K562 (cell line): Measurements from ENCODE around the gene TMEM164. TPM values are rescaled to one million over a fixed set of nuclear protein-coding genes. Genes with fewer than 3 reads are reported as not detected.

ENCODE experiments used
- ADNP ChIP-seq: fragments of 200-800 bp; sonication (Bioruptor generic); IDR thresholded peaks from 2 replicates; pipeline ENCODE4 v1.6.1; 2016; ENCODE audit warnings: missing genetic modification characterization, missing compliant biosample characterization
- BHLHE40 ChIP-seq: IDR thresholded peaks from 2 replicates; pipeline ENCODE4 v1.6.1; 2011; ENCODE audit warnings: low read length, improper control_type of control experiment
- CREBBP ChIP-seq: IDR thresholded peaks from one replicate; pipeline ENCODE4 v1.6.1; 2012; ENCODE audit warnings: low read depth, mild to moderate bottlenecking, control low read depth, inconsistent platforms, low read length
- GTF2A2 ChIP-seq: IDR thresholded peaks from 2 replicates; pipeline ENCODE4 v1.6.1; 2016; ENCODE audit warnings: mild to moderate bottlenecking, missing genetic modification characterization, missing compliant biosample characterization
- GTF3C2 ChIP-seq: IDR thresholded peaks from 3 replicates; pipeline ENCODE4 v1.6.1; 2011; ENCODE audit warnings: borderline replicate concordance, mild to moderate bottlenecking, moderate library complexity; ENCODE audit not compliant: insufficient read length; ENCODE audit errors: extremely low read depth
- HNRNPK ChIP-seq: fragments of 200-400 bp; formaldehyde crosslinking; IDR thresholded peaks from one replicate; pipeline ENCODE4 v1.6.1; 2018; ENCODE audit warnings: mild to moderate bottlenecking, low read depth, low read length; ENCODE audit not compliant: poor library complexity, severe bottlenecking
- KLF6 ChIP-seq: fragments of 250-450 bp; sonication (Bioruptor Pico); IDR thresholded peaks from 2 replicates; pipeline ENCODE4 v1.4.0; 2020; ENCODE audit warnings: mild to moderate bottlenecking, moderate library complexity, borderline replicate concordance
- MAX ChIP-seq: sonication (generic); formaldehyde crosslinking; IDR thresholded peaks from 2 replicates; pipeline ENCODE4 v1.9.0; 2022; ENCODE audit warnings: mild to moderate bottlenecking, missing genetic modification reagents
- MEF2D ChIP-seq: conservative IDR thresholded peaks from 2 replicates; pipeline ENCODE4 v1.6.1; 2016; ENCODE audit warnings: low read depth, missing genetic modification characterization, missing compliant biosample characterization
- NCOR1 ChIP-seq: fragments of 450-650 bp; IDR thresholded peaks from 2 replicates; pipeline ENCODE4 v1.6.1; 2016; ENCODE audit warnings: mild to moderate bottlenecking, moderate library complexity
- PHF20 ChIP-seq: fragments of 450-650 bp; IDR thresholded peaks from 2 replicates; pipeline ENCODE4 v1.6.1; 2018; ENCODE audit not compliant: partially characterized antibody
- SMARCA5 ChIP-seq: fragments of 450-650 bp; IDR thresholded peaks from 2 replicates; pipeline ENCODE4 v1.6.1; 2016
- TAF1 ChIP-seq: IDR thresholded peaks from 2 replicates; pipeline ENCODE4 v1.6.1; 2011; ENCODE audit warnings: mild to moderate bottlenecking, low read length, moderate library complexity; ENCODE audit not compliant: insufficient read depth, control insufficient read depth, severe bottlenecking; ENCODE audit errors: extremely low read depth
- ZNF639 ChIP-seq, 2 experiments: fragments of 200-800 bp in 1 of 2; sonication (Bioruptor generic) in 1 of 2; sonication (generic) in 1 of 2; formaldehyde crosslinking in 1 of 2; IDR thresholded peaks in 1 of 2; conservative IDR thresholded peaks in 1 of 2; 2 replicates each; pipeline versions ENCODE4 v1.5.0 to v1.6.1; 2016 to 2020; ENCODE audit warnings: missing compliant biosample characterization in 1 of 2, missing genetic modification characterization in 1 of 2, missing genetic modification reagents in 1 of 2
- polyA plus RNA-seq, 8 experiments: library from polyadenylated mRNA; depleted of rRNA in 4 of 8; stranded (reverse) in 5 of 8; unstranded in 3 of 8; fragments of >200 nt; fragmentation: Nextera tagmentation in 2 of 8; fragmentation: Illumina TruSeq in 1 of 8; extraction: Ambion mirVana in 2 of 8; extraction: Trizol in 1 of 8; gene quantifications; 2 replicates each; pipeline versions ENCODE4 v1.2.1 to v1.2.3, GENCODE V29; 2011 to 2014; ENCODE audit warnings: inconsistent platforms in 1 of 8, missing spikeins in 1 of 8
- total RNA-seq, 7 experiments: library from RNA; depleted of rRNA in 6 of 7; stranded (reverse); fragments of >200 nt in 6 of 7; fragmentation: Illumina TruSeq in 2 of 7; extraction: Trizol in 2 of 7; gene quantifications; 2 replicates each; pipeline versions ENCODE4 v1.2.1 to v1.2.3, GENCODE V29; 2011 to 2021; ENCODE audit warnings: low replicate concordance in 1 of 7
- TF ChIP-seq, protein P1 (sequence below): fragments of 450-650 bp; IDR thresholded peaks from 2 replicates; pipeline ENCODE4 v1.7.1; 2018; ENCODE audit warnings: mild to moderate bottlenecking, low read depth; ENCODE audit not compliant: partially characterized antibody
- TF ChIP-seq, protein P2 (sequence below): fragments of 450-650 bp; formaldehyde crosslinking; IDR thresholded peaks from 2 replicates; pipeline ENCODE4 v1.4.0; 2022; ENCODE audit warnings: missing genetic modification characterization

TMEM164 gene
- total and polyA plus RNA-seq, 9 of the 15 experiments (the other 6 are each of a cell fraction or from before 2014, with no cell fraction given), result 2.4 to 57.3 (median 23.1) TPM

DNA sequence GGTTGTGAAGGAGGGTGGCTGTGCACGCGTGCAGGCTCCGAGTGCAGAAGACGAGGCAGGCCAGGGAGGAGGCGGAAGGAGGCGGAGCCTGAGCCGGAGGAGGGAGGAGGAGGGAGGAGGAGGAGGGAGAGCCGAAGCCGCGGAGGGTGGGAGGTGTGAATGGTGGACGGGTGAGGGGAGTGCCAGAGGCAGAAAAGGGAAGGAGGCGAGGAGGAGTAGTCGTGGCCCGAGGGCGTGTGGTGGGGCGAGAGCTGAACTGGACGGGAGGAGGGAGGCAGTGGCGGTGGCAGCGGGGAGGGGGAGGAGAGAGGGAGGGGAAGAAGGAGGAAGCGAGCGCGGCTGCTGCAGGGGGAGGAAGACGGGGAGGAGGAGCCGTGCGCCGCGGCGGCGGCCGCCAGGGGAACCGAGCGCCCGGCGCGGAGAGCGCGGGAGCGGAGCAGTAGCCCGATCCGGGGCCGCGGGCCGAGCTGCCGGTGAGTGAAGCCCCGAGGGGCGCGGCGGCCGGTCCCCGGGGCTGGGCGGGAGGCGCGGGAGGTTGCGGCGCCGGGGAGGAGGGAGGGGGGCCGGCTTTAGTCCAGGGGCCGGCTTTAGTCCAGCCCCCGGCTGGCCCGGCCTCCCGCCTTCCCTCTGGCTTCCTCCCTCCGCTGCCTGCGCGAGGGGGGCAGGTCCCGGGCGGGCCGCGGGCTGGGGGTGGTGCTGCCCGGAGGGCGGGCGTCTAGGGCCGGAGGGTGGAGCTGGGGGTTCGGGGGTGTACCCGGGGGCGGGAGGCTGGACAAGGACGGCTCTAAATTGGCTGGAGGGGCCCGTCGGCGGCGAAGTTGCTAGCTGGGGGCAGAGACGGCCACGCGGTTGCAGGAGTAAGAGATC lies at the start of gene TMEM164 (continued):
- peak in 1 of 2 experiments; percentile 94; a peak in 2 of 4 replicates for TF ChIP-seq ZNF639 (CRISPR knock-in tag; conservative IDR thresholded peaks at IDR 0.05 in 1 of 2, IDR thresholded peaks at IDR 0.05 in 1 of 2)
- no peak for TF ChIP-seq CREBBP
- TF ChIP-seq ADNP (tag), result no peak
- peak; percentile 50 for TF ChIP-seq NCOR1
- no peak for TF ChIP-seq SMARCA5
- TF ChIP-seq, protein P1, sequence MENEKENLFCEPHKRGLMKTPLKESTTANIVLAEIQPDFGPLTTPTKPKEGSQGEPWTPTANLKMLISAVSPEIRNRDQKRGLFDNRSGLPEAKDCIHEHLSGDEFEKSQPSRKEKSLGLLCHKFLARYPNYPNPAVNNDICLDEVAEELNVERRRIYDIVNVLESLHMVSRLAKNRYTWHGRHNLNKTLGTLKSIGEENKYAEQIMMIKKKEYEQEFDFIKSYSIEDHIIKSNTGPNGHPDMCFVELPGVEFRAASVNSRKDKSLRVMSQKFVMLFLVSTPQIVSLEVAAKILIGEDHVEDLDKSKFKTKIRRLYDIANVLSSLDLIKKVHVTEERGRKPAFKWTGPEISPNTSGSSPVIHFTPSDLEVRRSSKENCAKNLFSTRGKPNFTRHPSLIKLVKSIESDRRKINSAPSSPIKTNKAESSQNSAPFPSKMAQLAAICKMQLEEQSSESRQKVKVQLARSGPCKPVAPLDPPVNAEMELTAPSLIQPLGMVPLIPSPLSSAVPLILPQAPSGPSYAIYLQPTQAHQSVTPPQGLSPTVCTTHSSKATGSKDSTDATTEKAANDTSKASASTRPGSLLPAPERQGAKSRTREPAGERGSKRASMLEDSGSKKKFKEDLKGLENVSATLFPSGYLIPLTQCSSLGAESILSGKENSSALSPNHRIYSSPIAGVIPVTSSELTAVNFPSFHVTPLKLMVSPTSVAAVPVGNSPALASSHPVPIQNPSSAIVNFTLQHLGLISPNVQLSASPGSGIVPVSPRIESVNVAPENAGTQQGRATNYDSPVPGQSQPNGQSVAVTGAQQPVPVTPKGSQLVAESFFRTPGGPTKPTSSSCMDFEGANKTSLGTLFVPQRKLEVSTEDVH, result no peak
- TF ChIP-seq MAX (CRISPR knock-in tag), result peak; percentile 69; the same call in 1 of the 2 replicates
- no peak for TF ChIP-seq MEF2D (tag)
- TF ChIP-seq GTF2A2 (tag), result no peak
- TF ChIP-seq HNRNPK, result peak; percentile 5
- TF ChIP-seq KLF6, result no peak
- peak; percentile 48 for TF ChIP-seq TAF1
- TF ChIP-seq, protein P2, sequence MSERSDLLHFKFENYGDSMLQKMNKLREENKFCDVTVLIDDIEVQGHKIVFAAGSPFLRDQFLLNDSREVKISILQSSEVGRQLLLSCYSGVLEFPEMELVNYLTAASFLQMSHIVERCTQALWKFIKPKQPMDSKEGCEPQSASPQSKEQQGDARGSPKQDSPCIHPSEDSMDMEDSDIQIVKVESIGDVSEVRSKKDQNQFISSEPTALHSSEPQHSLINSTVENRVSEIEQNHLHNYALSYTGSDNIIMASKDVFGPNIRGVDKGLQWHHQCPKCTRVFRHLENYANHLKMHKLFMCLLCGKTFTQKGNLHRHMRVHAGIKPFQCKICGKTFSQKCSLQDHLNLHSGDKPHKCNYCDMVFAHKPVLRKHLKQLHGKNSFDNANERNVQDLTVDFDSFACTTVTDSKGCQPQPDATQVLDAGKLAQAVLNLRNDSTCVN, result 0 out of 2 replicates have a peak, but pooled peaks have one; percentile 63
- no peak for TF ChIP-seq GTF3C2
- peak; percentile 75; the same call in 1 of the 2 replicates for TF ChIP-seq BHLHE40
- TF ChIP-seq PHF20, result peak; percentile 21
